GM12878 (cell line): ENCODE results near the gene RAB44. TPM values are rescaled to one million over a fixed set of nuclear protein-coding genes. Genes with fewer than 3 reads are reported as not detected.

ENCODE experiments used
- ASH2L ChIP-seq: fragments of 300-600, 200-600 bp; sonication (generic); IDR thresholded peaks from 2 replicates; pipeline ENCODE4 v1.6.1; 2017; ENCODE audit warnings: low read depth, mild to moderate bottlenecking, borderline replicate concordance
- BRCA1 ChIP-seq: IDR thresholded peaks from 2 replicates; pipeline ENCODE4 v1.6.1; 2011; ENCODE audit warnings: low read depth, low read length, improper control_type of control experiment
- EED ChIP-seq: sonication (generic); IDR thresholded peaks from 2 replicates; pipeline ENCODE4 v1.6.1; 2016; ENCODE audit warnings: antibody characterized with exemption, low read depth
- HDGF ChIP-seq: fragments of 450-650 bp; IDR thresholded peaks from 2 replicates; pipeline ENCODE4 v1.6.1; 2016; ENCODE audit warnings: antibody characterized with exemption
- KAT2A ChIP-seq: conservative IDR thresholded peaks from 2 replicates; pipeline ENCODE4 v1.6.1; 2011; ENCODE audit warnings: low read depth, low read length; ENCODE audit not compliant: control insufficient read depth
- MYB ChIP-seq: fragments of 150-350 bp; IDR thresholded peaks from 2 replicates; pipeline ENCODE4 v1.6.1; 2014; ENCODE audit warnings: mild to moderate bottlenecking, low read depth, low read length, borderline replicate concordance
- POLR2AphosphoS5 ChIP-seq: IDR thresholded peaks from 2 replicates; pipeline ENCODE4 v1.6.1; 2011; ENCODE audit warnings: mild to moderate bottlenecking, low read length, inconsistent platforms
- SMAD1 ChIP-seq: fragments of 450-650 bp; IDR thresholded peaks from 2 replicates; pipeline ENCODE4 v1.6.1; 2018; ENCODE audit warnings: mild to moderate bottlenecking, low read depth; ENCODE audit not compliant: partially characterized antibody
- SUPT20H ChIP-seq: IDR thresholded peaks from 2 replicates; pipeline ENCODE4 v1.6.1; 2011; ENCODE audit warnings: low read depth, mild to moderate bottlenecking, low read length, moderate library complexity, borderline replicate concordance; ENCODE audit not compliant: control insufficient read depth
- TCF7 ChIP-seq: IDR thresholded peaks from 2 replicates; pipeline ENCODE4 v1.6.1; 2014; ENCODE audit warnings: antibody characterized with exemption, borderline replicate concordance
- YBX1 ChIP-seq: fragments of 450-650 bp; IDR thresholded peaks from 2 replicates; pipeline ENCODE4 v1.6.1; 2016; ENCODE audit warnings: antibody characterized with exemption
- ZNF217 ChIP-seq: fragments of 450-650 bp; IDR thresholded peaks from 2 replicates; pipeline ENCODE4 v1.6.1; 2017; ENCODE audit warnings: antibody characterized with exemption, mild to moderate bottlenecking
- polyA plus RNA-seq, 11 experiments: library from polyadenylated mRNA; depleted of rRNA in 4 of 11; unstranded in 6 of 11; stranded (reverse) in 5 of 11; fragments of >200 nt; fragmentation: Nextera tagmentation in 4 of 11; fragmentation: Illumina TruSeq in 1 of 11; extraction: Ambion mirVana in 4 of 11; extraction: Trizol in 1 of 11; gene quantifications; 1 replicate in 1 of 11; 2 replicates in 10 of 11; pipeline versions ENCODE4 v1.2.1 to v1.2.3, GENCODE V29; 2011 to 2016; ENCODE audit warnings: inconsistent platforms in 2 of 11, missing spikeins in 2 of 11, low read depth in 1 of 11
- total RNA-seq, 4 experiments: library from RNA; depleted of rRNA in 3 of 4; stranded (reverse); fragments of >200 nt in 3 of 4; fragmentation: Illumina TruSeq in 1 of 4; extraction: Trizol in 1 of 4; gene quantifications; 2 replicates each; pipeline versions ENCODE4 v1.2.1 to v1.2.3, GENCODE V29; 2013 to 2021
- TF ChIP-seq, protein P1 (sequence below): fragments of 450-650 bp; formaldehyde crosslinking; IDR thresholded peaks from 2 replicates; pipeline ENCODE4 v1.4.0; 2020; ENCODE audit warnings: mild to moderate bottlenecking, moderate library complexity
- TF ChIP-seq, protein P2 (sequence below): fragments of 150-350 bp; IDR thresholded peaks from 2 replicates; pipeline ENCODE4 v1.6.1; 2016; ENCODE audit warnings: low read depth, low read length
- TF ChIP-seq, protein P3 (sequence below): fragments of 450-650 bp; IDR thresholded peaks from 2 replicates; pipeline ENCODE4 v1.6.1; 2017; ENCODE audit warnings: low read depth, mild to moderate bottlenecking, moderate library complexity
- TF ChIP-seq, protein P4 (sequence below): IDR thresholded peaks from 2 replicates; pipeline ENCODE4 v1.6.1; 2011; ENCODE audit warnings: low read depth, mild to moderate bottlenecking, low read length, moderate library complexity, borderline replicate concordance; ENCODE audit errors: extremely low read depth
- TF ChIP-seq, protein P5 (sequence below): fragments of 450-650 bp; IDR thresholded peaks from 2 replicates; pipeline ENCODE4 v1.6.1; 2017; ENCODE audit warnings: mild to moderate bottlenecking

The RAB44 gene
- total and polyA plus RNA-seq, 10 of the 15 experiments (the other 5 are each of a cell fraction or from before 2014, with no cell fraction given), result 0.01 to 0.08 (median 0.05) TPM; not detected in 2

DNA sequence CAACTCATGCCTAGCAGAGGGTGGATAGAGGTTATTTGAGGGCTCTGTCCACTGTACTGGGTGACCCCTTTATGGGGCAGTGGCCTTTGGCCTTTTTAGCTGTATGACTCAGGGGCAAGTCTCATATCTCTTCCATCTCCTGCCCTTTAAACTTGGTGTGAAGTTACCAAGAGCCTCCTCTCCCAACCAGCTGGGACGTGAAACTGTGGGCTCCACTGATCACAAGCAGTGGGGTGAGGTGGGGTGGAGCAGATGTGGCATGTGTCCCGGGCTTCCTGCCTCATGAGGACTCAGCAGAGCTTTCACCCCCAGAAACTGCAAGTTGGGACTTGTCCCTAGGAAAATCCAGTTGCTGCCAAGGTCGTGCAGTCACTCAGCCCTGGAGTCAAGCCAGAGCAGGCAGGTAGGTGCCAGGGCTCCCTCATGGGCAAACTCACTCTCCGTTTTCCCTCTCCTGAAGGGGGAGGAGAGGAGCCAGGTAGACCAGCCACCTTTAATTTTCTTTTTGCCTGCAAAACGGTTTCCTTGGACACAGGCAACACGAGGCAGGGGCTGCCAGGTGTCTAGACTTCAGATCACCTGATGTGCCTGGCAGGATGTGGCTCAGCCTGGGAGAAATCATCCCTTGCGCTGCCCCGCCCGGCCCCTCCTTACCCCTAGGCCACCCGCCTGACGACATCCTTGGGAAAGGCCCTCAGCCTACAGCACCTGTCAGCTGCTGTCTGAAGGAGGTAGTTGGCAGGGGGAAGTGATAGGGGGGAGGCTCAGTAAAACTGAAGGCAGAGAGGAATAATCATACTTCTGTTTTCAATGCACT lies 15.1 kb upstream of the RAB44 start (continued):
- TF ChIP-seq, protein P1, sequence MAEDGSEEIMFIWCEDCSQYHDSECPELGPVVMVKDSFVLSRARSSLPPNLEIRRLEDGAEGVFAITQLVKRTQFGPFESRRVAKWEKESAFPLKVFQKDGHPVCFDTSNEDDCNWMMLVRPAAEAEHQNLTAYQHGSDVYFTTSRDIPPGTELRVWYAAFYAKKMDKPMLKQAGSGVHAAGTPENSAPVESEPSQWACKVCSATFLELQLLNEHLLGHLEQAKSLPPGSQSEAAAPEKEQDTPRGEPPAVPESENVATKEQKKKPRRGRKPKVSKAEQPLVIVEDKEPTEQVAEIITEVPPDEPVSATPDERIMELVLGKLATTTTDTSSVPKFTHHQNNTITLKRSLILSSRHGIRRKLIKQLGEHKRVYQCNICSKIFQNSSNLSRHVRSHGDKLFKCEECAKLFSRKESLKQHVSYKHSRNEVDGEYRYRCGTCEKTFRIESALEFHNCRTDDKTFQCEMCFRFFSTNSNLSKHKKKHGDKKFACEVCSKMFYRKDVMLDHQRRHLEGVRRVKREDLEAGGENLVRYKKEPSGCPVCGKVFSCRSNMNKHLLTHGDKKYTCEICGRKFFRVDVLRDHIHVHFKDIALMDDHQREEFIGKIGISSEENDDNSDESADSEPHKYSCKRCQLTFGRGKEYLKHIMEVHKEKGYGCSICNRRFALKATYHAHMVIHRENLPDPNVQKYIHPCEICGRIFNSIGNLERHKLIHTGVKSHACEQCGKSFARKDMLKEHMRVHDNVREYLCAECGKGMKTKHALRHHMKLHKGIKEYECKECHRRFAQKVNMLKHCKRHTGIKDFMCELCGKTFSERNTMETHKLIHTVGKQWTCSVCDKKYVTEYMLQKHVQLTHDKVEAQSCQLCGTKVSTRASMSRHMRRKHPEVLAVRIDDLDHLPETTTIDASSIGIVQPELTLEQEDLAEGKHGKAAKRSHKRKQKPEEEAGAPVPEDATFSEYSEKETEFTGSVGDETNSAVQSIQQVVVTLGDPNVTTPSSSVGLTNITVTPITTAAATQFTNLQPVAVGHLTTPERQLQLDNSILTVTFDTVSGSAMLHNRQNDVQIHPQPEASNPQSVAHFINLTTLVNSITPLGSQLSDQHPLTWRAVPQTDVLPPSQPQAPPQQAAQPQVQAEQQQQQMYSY (CRISPR knock-in tag), result no peak
- TF ChIP-seq SUPT20H, result no peak
- TF ChIP-seq, protein P2, sequence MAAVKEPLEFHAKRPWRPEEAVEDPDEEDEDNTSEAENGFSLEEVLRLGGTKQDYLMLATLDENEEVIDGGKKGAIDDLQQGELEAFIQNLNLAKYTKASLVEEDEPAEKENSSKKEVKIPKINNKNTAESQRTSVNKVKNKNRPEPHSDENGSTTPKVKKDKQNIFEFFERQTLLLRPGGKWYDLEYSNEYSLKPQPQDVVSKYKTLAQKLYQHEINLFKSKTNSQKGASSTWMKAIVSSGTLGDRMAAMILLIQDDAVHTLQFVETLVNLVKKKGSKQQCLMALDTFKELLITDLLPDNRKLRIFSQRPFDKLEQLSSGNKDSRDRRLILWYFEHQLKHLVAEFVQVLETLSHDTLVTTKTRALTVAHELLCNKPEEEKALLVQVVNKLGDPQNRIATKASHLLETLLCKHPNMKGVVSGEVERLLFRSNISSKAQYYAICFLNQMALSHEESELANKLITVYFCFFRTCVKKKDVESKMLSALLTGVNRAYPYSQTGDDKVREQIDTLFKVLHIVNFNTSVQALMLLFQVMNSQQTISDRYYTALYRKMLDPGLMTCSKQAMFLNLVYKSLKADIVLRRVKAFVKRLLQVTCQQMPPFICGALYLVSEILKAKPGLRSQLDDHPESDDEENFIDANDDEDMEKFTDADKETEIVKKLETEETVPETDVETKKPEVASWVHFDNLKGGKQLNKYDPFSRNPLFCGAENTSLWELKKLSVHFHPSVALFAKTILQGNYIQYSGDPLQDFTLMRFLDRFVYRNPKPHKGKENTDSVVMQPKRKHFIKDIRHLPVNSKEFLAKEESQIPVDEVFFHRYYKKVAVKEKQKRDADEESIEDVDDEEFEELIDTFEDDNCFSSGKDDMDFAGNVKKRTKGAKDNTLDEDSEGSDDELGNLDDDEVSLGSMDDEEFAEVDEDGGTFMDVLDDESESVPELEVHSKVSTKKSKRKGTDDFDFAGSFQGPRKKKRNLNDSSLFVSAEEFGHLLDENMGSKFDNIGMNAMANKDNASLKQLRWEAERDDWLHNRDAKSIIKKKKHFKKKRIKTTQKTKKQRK, result no peak
- TF ChIP-seq MYB, result no peak
- TF ChIP-seq TCF7, result no peak
- TF ChIP-seq EED, result peak; percentile 91
- no peak for TF ChIP-seq BRCA1
- TF ChIP-seq, protein P3, sequence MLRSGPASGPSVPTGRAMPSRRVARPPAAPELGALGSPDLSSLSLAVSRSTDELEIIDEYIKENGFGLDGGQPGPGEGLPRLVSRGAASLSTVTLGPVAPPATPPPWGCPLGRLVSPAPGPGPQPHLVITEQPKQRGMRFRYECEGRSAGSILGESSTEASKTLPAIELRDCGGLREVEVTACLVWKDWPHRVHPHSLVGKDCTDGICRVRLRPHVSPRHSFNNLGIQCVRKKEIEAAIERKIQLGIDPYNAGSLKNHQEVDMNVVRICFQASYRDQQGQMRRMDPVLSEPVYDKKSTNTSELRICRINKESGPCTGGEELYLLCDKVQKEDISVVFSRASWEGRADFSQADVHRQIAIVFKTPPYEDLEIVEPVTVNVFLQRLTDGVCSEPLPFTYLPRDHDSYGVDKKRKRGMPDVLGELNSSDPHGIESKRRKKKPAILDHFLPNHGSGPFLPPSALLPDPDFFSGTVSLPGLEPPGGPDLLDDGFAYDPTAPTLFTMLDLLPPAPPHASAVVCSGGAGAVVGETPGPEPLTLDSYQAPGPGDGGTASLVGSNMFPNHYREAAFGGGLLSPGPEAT, result peak; percentile 80
- TF ChIP-seq, protein P4, sequence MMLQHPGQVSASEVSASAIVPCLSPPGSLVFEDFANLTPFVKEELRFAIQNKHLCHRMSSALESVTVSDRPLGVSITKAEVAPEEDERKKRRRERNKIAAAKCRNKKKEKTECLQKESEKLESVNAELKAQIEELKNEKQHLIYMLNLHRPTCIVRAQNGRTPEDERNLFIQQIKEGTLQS, result no peak
- TF ChIP-seq SMAD1, result no peak
- no peak for TF ChIP-seq KAT2A
- no peak for TF ChIP-seq YBX1
- TF ChIP-seq HDGF, result peak; percentile 66; the same call in 1 of the 2 replicates
- TF ChIP-seq POLR2AphosphoS5, result peak; percentile 33; the same call in 1 of the 2 replicates
- TF ChIP-seq ASH2L, result no peak
- TF ChIP-seq ZNF217, result no peak
- TF ChIP-seq, protein P5, sequence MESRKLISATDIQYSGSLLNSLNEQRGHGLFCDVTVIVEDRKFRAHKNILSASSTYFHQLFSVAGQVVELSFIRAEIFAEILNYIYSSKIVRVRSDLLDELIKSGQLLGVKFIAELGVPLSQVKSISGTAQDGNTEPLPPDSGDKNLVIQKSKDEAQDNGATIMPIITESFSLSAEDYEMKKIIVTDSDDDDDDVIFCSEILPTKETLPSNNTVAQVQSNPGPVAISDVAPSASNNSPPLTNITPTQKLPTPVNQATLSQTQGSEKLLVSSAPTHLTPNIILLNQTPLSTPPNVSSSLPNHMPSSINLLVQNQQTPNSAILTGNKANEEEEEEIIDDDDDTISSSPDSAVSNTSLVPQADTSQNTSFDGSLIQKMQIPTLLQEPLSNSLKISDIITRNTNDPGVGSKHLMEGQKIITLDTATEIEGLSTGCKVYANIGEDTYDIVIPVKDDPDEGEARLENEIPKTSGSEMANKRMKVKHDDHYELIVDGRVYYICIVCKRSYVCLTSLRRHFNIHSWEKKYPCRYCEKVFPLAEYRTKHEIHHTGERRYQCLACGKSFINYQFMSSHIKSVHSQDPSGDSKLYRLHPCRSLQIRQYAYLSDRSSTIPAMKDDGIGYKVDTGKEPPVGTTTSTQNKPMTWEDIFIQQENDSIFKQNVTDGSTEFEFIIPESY, result no peak
